HFFc6 (cell line): ENCODE data around the gene HBQ1. TPM values are rescaled to one million over a fixed set of nuclear protein-coding genes. Genes with fewer than 3 reads are reported as not detected.
"Not testable (repeated sequence)": the region's sequence is repeated elsewhere in the genome, so short reads cannot be mapped to it uniquely, and the experiment has no call there.

Source experiments
- DNase-seq: peaks from one replicate; pipeline ENCODE4 v3.0.0-alpha.2; 2018
- H3K27ac Mint-ChIP-seq: 2 replicates; pipeline ENCODE4 v1.8.0; 2020; ENCODE audit warnings: mild to moderate bottlenecking, mixed read lengths
- H3K27me3 Mint-ChIP-seq: 2 replicates; pipeline ENCODE4 v1.8.0; 2021; ENCODE audit warnings: mild to moderate bottlenecking, moderate library complexity, mixed read lengths; ENCODE audit not compliant: insufficient read depth
- H3K36me3 Mint-ChIP-seq: 2 replicates; pipeline ENCODE4 v1.8.0; 2021; ENCODE audit warnings: low read depth, mixed read lengths
- H3K4me1 Mint-ChIP-seq: 2 replicates; pipeline ENCODE4 v1.8.0; 2020; ENCODE audit warnings: low read depth, mixed read lengths
- H3K4me3 Mint-ChIP-seq: 2 replicates; pipeline ENCODE4 v1.8.0; 2020; ENCODE audit warnings: mild to moderate bottlenecking, moderate library complexity, mixed read lengths
- H3K9me3 Mint-ChIP-seq: 2 replicates; pipeline ENCODE4 v1.8.0; 2020; ENCODE audit warnings: mild to moderate bottlenecking, mixed read lengths
- total RNA-seq, 6 experiments: library from RNA; stranded (reverse); fragmentation: NEBNext Ultra II Directional; extraction: Animal tissue kit (Norgen Biotek cat#: 25700); gene quantifications; 2 replicates in 1 of 6; 3 replicates in 5 of 6; pipeline ENCODE4 v1.2.3, GENCODE V29; 2021
- TF ChIP-seq, protein P1 (sequence below): fragments of 200-600 bp; sonication (generic); IDR thresholded peaks from 2 replicates; pipeline ENCODE4 v1.5.0; 2021; ENCODE audit warnings: antibody characterized with exemption, mild to moderate bottlenecking

HBQ1 gene
- total RNA-seq, 6 experiments from 2014 or later = 0.47 TPM; not detected in 5

DNA sequence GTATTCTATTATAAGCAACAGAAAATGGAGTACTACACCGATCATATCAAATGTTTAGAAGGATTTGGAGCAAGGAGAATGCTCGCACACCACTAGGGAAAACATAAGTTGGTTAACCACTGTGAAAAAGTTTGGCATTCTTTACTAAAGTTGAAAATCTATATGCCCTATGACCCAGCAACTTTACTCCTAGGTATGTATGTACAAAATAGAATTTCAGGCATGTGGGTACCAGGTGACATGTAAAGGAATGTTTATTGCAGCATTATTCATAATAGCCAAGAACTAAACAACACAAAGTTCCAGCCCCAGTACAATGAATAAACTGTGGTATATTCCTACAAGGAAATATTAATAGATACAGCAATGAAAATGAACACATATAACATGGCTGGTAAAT is 33.6 kb upstream of the HBQ1 start:
- Mint-ChIP-seq H3K27me3 (peaks cover 15% of the 10 kb centered on the region), H3K27ac (no peak overlapping the region)

DNA sequence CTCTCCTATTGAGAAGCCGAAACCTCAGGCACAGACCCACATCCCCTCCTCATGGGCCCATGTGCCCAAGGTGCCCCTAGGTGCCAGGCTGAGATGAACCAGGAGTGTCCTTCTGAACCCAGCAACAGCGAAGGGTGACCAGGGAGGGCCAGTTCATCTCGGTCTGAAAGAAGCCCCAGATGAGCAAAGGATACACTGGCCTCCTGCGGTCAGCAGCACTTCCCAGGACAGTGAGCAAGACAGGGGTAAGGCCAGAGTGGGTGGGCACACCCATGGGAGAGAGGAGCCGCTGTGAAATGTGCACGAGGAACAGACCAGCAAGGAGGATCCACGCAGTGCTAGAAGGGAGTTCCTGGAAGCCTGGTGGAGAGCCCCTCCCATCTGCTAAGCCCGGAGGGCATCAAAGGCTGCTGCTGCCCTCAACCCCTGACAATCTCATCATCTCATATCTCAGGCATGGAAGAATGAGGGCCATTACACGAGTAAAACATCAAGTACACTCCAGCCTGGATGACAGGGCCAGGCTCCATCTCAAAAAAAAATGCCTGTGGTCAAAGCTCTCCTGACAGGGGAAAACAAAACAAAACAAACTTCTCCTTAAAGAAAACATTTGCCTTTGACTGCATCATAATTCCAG is 31.1 kb upstream of the HBQ1 start:
- TF ChIP-seq, protein P1, sequence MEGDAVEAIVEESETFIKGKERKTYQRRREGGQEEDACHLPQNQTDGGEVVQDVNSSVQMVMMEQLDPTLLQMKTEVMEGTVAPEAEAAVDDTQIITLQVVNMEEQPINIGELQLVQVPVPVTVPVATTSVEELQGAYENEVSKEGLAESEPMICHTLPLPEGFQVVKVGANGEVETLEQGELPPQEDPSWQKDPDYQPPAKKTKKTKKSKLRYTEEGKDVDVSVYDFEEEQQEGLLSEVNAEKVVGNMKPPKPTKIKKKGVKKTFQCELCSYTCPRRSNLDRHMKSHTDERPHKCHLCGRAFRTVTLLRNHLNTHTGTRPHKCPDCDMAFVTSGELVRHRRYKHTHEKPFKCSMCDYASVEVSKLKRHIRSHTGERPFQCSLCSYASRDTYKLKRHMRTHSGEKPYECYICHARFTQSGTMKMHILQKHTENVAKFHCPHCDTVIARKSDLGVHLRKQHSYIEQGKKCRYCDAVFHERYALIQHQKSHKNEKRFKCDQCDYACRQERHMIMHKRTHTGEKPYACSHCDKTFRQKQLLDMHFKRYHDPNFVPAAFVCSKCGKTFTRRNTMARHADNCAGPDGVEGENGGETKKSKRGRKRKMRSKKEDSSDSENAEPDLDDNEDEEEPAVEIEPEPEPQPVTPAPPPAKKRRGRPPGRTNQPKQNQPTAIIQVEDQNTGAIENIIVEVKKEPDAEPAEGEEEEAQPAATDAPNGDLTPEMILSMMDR = no peak
- Mint-ChIP-seq H3K4me1 (peaks cover 17% of the 10 kb centered on the region), H3K36me3 (no peaks in the 10 kb centered on the region), H3K27me3 (peaks cover 15% of the 10 kb centered on the region), H3K4me3 (peak overlapping the region; percentile 58; the same call in 1 of the 2 replicates), H3K27ac (peak overlapping the region; percentile 63), H3K9me3 (no peaks in the 10 kb centered on the region)
- DNase-seq = peak; percentile 74

More for the DNA sequence above, 33.6 kb upstream of the HBQ1 start:
- H3K4me3 Mint-ChIP-seq = no peak overlapping the region
- no peaks in the 10 kb centered on the region for H3K36me3 Mint-ChIP-seq
- no peak for DNase-seq
- TF ChIP-seq, protein P1 = no peak
- H3K4me1 Mint-ChIP-seq = peaks cover 26% of the 10 kb centered on the region
- no peaks in the 10 kb centered on the region for H3K9me3 Mint-ChIP-seq

DNA sequence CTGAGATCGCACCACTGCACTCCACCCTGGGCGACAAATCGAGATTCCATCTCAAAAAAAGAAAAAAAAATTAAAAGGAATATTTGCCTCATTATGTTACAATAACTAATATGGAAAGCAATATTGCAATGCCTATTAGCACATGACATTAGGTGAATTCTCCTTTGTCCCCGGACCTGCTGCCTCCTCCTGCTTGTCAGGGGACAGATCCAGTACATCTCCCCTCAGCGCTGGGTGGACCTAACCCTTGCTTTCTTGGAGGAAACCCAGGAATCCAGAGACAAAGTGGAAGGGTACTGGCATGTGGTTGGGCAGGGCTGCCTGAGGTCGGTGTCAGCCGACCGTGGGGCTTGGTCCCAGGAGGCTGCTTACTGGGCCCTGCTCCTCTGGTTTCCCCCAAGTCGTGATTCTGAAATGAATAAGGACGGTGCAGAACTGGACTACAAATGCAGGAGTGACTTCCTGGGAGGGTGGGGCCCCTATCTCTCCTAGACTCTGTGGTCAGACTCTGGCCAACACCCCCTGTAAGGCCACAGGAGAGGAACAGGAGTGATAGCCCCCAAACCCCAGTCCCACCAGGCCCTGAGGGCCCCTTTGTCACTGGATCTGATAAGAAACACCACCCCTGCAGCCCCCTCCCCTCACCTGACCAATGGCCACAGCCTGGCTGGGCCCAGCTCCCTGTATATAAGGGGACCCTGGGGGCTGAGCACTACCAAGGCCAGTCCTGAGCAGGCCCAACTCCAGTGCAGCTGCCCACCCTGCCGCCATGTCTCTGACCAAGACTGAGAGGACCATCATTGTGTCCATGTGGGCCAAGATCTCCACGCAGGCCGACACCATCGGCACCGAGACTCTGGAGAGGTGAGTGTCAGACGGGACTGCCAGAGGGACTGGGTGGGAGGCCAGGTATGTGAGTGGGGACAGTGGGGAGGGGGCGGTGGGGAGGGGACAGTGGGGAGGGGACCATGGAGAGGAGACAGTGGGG is 27.8 kb upstream of the HBQ1 start, which contains the start of gene HBZ:
TSS of gene HBZ (plus strand) at position 504 of the 988 bp plus-strand sequence. CDS start at position 770, 266 bp downstream.
- Mint-ChIP-seq H3K4me3 (no peak within 1 kb of the TSS), H3K36me3 (peaks cover 5% of the 10 kb centered on the region; the same call in 1 of the 2 replicates), H3K4me1 (peaks cover 25% of the 10 kb centered on the region), H3K9me3 (no peaks in the 10 kb centered on the region), H3K27me3 (peaks cover 14% of the 10 kb centered on the region), H3K27ac (no peak within 1 kb of the TSS)
- TF ChIP-seq, protein P1 = no peak
- no peak for DNase-seq

DNA sequence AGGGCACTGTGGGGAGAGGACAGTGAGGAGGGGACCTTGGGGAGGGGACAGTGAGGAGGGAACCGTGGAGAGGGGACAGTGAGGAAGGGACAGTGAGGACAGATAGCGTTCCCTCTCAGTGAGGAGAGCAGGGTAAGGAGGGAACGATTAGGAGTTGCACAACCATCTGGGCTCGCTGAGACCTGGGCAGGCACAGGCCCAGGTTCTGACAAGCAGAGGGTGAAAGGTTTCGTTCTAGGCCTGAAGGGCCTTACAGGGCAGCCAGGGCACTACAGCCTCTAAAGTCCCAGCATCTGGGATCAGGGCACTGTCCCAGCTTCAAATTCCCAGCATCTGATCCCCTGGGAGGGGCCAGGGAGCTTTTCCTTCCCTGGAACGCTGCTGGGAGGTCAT is 27.1 kb upstream of the HBQ1 start:
- H3K36me3 Mint-ChIP-seq, H3K4me3 Mint-ChIP-seq, DNase-seq, H3K27ac Mint-ChIP-seq, H3K9me3 Mint-ChIP-seq: not testable (repeated sequence)
- Mint-ChIP-seq H3K27me3 (peaks cover 14% of the 10 kb centered on the region), H3K4me1 (peaks cover 25% of the 10 kb centered on the region)

DNA sequence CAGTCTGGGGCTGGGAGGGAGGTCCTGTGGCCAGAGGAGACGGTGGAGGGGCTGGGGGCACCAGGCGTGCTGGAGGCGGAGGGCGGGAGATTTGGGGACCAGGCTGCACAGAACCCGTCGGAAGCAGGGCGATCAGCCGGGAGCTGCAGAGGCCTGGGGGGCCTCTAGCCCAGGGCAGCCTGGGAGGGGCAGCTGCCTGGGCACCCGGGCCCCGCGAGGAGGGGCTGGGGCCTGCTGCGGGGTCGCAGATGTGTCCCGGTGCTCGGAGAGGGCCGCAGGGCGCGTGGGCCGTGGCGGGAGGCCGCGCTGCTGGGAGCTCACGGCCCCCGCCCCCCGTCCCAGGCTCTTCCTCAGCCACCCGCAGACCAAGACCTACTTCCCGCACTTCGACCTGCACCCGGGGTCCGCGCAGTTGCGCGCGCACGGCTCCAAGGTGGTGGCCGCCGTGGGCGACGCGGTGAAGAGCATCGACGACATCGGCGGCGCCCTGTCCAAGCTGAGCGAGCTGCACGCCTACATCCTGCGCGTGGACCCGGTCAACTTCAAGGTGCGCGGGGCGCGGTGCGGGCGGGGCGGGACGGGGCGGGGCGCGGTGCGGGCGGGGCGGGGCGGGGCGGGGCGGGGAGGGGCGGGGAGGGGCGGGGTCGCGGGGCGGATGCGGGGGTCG is 26.6 kb upstream of the HBQ1 start:
- H3K9me3 Mint-ChIP-seq, H3K4me3 Mint-ChIP-seq, DNase-seq, H3K27ac Mint-ChIP-seq, H3K36me3 Mint-ChIP-seq: not testable (repeated sequence)
- H3K27me3 Mint-ChIP-seq = peaks cover 14% of the 10 kb centered on the region
- peaks cover 19% of the 10 kb centered on the region for H3K4me1 Mint-ChIP-seq

DNA sequence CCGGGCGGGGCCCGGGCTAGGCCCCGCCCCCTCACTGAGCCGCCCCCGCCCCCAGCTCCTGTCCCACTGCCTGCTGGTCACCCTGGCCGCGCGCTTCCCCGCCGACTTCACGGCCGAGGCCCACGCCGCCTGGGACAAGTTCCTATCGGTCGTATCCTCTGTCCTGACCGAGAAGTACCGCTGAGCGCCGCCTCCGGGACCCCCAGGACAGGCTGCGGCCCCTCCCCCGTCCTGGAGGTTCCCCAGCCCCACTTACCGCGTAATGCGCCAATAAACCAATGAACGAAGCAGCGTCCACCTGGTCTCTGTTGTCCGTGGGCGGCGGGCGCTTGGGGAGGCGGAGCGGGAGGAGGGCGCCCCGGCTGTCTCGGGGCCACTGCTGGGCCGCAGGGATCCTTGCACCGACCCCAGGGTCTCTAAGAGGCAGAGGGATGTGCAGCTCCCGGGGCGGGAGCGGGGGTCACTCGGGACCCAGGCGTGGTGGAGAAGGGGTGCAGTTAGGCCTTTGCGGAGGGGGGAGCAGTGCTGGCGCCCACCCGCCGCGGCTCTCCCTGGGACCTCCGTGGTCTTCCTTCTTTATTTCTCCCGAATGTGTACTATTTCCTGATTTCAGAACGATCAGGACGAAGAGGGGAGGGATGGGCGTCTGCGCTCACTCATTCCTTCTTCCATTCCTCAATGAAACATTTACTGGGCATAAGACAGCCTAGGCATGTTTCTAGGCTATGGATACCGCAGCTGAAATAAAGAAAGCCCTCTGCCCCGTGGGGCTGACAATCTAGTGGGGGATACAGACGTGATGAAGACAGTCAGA is 25.8 kb upstream of the HBQ1 start:
- no peak overlapping the region for H3K27ac Mint-ChIP-seq
- peak overlapping the region; percentile 68 for H3K4me3 Mint-ChIP-seq
- H3K27me3 Mint-ChIP-seq = peaks cover 15% of the 10 kb centered on the region
- TF ChIP-seq, protein P1 = no peak
- peaks cover 12% of the 10 kb centered on the region for H3K4me1 Mint-ChIP-seq
- no peaks in the 10 kb centered on the region for H3K9me3 Mint-ChIP-seq
- peaks cover 5% of the 10 kb centered on the region; the same call in 1 of the 2 replicates for H3K36me3 Mint-ChIP-seq
- no peak for DNase-seq
